ENCODE measurements around the gene KAT6B.

DNA sequence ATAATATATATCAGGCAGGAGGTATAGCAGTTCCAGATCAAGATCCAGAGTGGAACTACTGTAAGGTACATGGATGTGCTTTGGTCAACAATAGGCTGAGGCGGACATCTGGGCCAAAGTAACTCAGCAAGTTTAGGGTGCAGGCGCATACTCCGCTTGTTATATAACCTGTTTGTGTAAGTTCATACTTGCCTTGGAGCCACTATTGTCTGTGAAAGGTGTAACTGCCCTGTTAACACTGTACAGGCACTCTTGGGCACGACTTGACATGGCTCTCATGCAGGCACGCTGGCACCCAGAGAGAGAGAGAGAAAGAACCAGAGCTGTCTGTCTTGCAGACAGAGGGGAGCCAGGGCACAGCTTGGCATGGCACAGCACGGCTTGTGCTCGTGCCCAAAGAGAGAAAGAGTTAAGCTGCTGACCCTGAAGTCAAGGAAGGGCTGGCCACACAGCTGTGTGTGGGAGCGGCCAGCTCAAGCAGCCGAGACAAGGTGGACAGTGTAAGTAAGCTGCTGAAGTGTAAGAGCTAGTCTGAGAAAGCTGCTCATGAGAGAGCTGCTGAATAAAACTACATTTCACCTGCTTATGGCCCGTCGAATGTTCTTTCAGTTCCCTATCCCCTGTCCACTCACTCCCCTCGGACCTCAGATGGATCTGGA lies 47.8 kb upstream of the KAT6B start:
- TF ChIP-seq CTCF (IDR thresholded peaks at IDR 0.05) (no peak), POLR2A (IDR thresholded peaks at IDR 0.05) (no peak)

All from uterus (tissue), 2 donors.